ENCODE measurements around the gene MYO9B. TPM values are rescaled to one million over a fixed set of nuclear protein-coding genes. Genes with fewer than 3 reads are reported as not detected.
A peak's percentile ranks its signal among the peaks of the same experiment; 100 is the strongest.

MYO9B gene
- total RNA-seq, 1 experiment from 2014 or later, result 58.6 TPM

- no peak overlapping the region for H3K18ac ChIP-seq (ENCODE audit: insufficient read length, low read depth, low read length)
- no peak overlapping the region for H3K14ac ChIP-seq (ENCODE audit: insufficient read depth, low read length)
- H2AFZ ChIP-seq (ENCODE audit: low read length), result no peak overlapping the region
- no peak overlapping the region for H3K23ac ChIP-seq (ENCODE audit: insufficient read length, low read depth, low read length)
- H4K91ac ChIP-seq (ENCODE audit: insufficient read length, low read depth, low read length), result no peak overlapping the region
- Mint-ChIP-seq H3K27ac (peak overlapping the region in 1 of 3 experiments; percentile 49; a peak in 2 of 7 replicates), H3K4me3 (no peak overlapping the region), H3K9me3 (no peaks in the 10 kb centered on the region), H3K4me1 (peaks cover 12 to 16% of the 10 kb centered on the region in 2 experiments), H3K27me3 (ENCODE audit: low read depth) (no peaks in the 10 kb centered on the region; the same call in 1 of the 2 replicates), H3K36me3 (ENCODE audit: insufficient read depth in 1 of 3, low read depth in 3 of 3) (peaks cover 0 to 17% (median 8%) of the 10 kb centered on the region in 3 experiments; a peak in 4 of 7 replicates)
- no peak overlapping the region for H3K4ac ChIP-seq (ENCODE audit: low read depth, low read length)
- H3K9me3 ChIP-seq (ENCODE audit: control insufficient read depth, low read depth, low read length), result no peaks in the 10 kb centered on the region
- H2BK15ac ChIP-seq (ENCODE audit: low read depth, low read length), result no peak overlapping the region
- no peaks in the 10 kb centered on the region for H4K20me1 ChIP-seq (ENCODE audit: control insufficient read depth, insufficient read depth, insufficient read length)
- no peak overlapping the region for H2BK20ac ChIP-seq (ENCODE audit: low read depth, low read length, poor library complexity, severe bottlenecking)
- no peak for DNase-seq
- no peaks in the 10 kb centered on the region for H3K79me1 ChIP-seq (ENCODE audit: insufficient read depth, low read depth, low read length, poor library complexity, severe bottlenecking)
- H3K79me2 ChIP-seq (ENCODE audit: insufficient read depth, low read length), result no peaks in the 10 kb centered on the region
- TF ChIP-seq, protein P1, sequence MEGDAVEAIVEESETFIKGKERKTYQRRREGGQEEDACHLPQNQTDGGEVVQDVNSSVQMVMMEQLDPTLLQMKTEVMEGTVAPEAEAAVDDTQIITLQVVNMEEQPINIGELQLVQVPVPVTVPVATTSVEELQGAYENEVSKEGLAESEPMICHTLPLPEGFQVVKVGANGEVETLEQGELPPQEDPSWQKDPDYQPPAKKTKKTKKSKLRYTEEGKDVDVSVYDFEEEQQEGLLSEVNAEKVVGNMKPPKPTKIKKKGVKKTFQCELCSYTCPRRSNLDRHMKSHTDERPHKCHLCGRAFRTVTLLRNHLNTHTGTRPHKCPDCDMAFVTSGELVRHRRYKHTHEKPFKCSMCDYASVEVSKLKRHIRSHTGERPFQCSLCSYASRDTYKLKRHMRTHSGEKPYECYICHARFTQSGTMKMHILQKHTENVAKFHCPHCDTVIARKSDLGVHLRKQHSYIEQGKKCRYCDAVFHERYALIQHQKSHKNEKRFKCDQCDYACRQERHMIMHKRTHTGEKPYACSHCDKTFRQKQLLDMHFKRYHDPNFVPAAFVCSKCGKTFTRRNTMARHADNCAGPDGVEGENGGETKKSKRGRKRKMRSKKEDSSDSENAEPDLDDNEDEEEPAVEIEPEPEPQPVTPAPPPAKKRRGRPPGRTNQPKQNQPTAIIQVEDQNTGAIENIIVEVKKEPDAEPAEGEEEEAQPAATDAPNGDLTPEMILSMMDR (conservative IDR thresholded peaks at IDR 0.05), result no peak
- H3K56ac ChIP-seq (ENCODE audit: insufficient read length, low read depth, low read length), result no peak overlapping the region
- no peak overlapping the region for H4K5ac ChIP-seq (ENCODE audit: insufficient read length, low read depth, low read length)
- no CpG with 5 or more reads among the region's 6 CpGs for WGBS (ENCODE audit: extremely low coverage, insufficient read length, low lambda C conversion rate)
- no peaks in the 10 kb centered on the region for H3K27me3 ChIP-seq (ENCODE audit: insufficient read depth, low read length)
- no peak overlapping the region for H3K9ac ChIP-seq (ENCODE audit: extremely low read depth, insufficient read length, low read length)
- no peak overlapping the region for H2BK5ac ChIP-seq (ENCODE audit: insufficient read length, low read length)
- no peak overlapping the region for H2BK120ac ChIP-seq (ENCODE audit: low read depth, low read length, poor library complexity, severe bottlenecking)
- H3K4me1 ChIP-seq (ENCODE audit: insufficient read depth, low read length), result peaks cover 12% of the 10 kb centered on the region; the same call in 1 of the 2 replicates
- no peak overlapping the region for H2AK5ac ChIP-seq (ENCODE audit: insufficient read length, low read length)
- H3T11ph ChIP-seq (ENCODE audit: low read length), result no peak overlapping the region
- no peak overlapping the region for H2BK12ac ChIP-seq (ENCODE audit: insufficient read length, low read depth, low read length)
- H3K27ac ChIP-seq (ENCODE audit: insufficient read length, low read depth, low read length), result no peak overlapping the region
- H3K23me2 ChIP-seq (ENCODE audit: insufficient read length, low read depth, low read length, poor library complexity, severe bottlenecking), result no peaks in the 10 kb centered on the region
- no peak overlapping the region for H4K8ac ChIP-seq (replicated peaks; ENCODE audit: insufficient read length, low read depth, low read length)
- no peak overlapping the region for H3K4me2 ChIP-seq (ENCODE audit: insufficient read depth, insufficient read length, low read length)
Measured at GRCh38 chr19:17127671-17128070, 52.1 kb downstream of the MYO9B start.
